T-helper 17 cell (primary cell): ENCODE measurements around the gene RCL1. TPM values are rescaled to one million over a fixed set of nuclear protein-coding genes. Genes with fewer than 3 reads are reported as not detected.

Source experiments
- ATAC-seq: fragments of 150-1000 bp; cut with Tn5 transposase; 2 replicates; pipeline ENCODE4 v1.10.0; 2021; ENCODE audit warnings: mild to moderate bottlenecking, moderate library complexity
- DNase-seq, 3 donors: peaks; one replicate each; pipeline versions ENCODE4 v3.0.0 to v3.0.0-alpha.2; 2020 to 2021
- H3K9me3 ChIP-seq: one replicate; pipeline ENCODE4 v1.7.0; 2013; ENCODE audit warnings: low read length, mild to moderate bottlenecking; ENCODE audit not compliant: control insufficient read depth, poor library complexity, severe bottlenecking
- H3K27ac Mint-ChIP-seq: one replicate; pipeline ENCODE4 v1.8.0; 2022; ENCODE audit warnings: mild to moderate bottlenecking, moderate library complexity, mixed read lengths
- H3K27me3 Mint-ChIP-seq: one replicate; pipeline ENCODE4 v1.8.0; 2022; ENCODE audit warnings: mixed read lengths
- H3K36me3 Mint-ChIP-seq: one replicate; pipeline ENCODE4 v1.8.0; 2022; ENCODE audit warnings: low read depth, mixed read lengths
- H3K4me1 Mint-ChIP-seq: one replicate; pipeline ENCODE4 v1.8.0; 2022; ENCODE audit warnings: mild to moderate bottlenecking, mixed read lengths
- H3K4me3 Mint-ChIP-seq: one replicate; pipeline ENCODE4 v1.8.0; 2022; ENCODE audit warnings: mild to moderate bottlenecking, moderate library complexity, mixed read lengths
- total RNA-seq, 4 donors: library from RNA in 2 of 4; stranded (reverse) in 2 of 4; gene quantifications; one replicate each; pipeline ENCODE4 v1.2.3 and lab custom pipeline; 2022 to 2026

RCL1 gene
- total RNA-seq, 2 donors from 2014 or later, result 23.5 to 28.1 TPM

DNA sequence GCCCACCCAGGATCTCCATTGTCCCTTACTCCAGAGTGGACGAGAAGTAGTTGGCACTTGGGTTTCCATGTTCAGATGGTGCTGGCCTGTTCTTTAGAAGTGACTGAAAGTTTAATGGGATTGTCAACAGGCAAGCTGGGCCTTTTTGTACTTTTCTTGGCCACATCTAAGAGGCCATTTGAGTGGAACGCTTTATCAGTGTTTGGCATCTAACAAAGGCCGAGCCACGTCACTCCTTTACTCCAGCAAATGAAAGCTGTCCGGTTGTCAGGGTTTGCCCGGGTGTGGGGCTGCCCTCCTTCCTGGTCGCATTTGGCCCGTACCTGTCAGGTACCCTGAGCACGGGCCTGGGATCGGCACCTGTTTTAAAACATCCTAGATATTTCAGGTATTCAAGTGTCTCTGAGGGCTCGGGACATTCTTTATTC is 71.5 kb downstream of the RCL1 start:
- Mint-ChIP-seq H3K36me3 (peaks cover 11% of the 10 kb centered on the region), H3K4me3 (no peak overlapping the region), H3K27me3 (no peaks in the 10 kb centered on the region), H3K4me1 (peaks cover 3% of the 10 kb centered on the region), H3K27ac (no peak overlapping the region)
- ATAC-seq, result no peak
- DNase-seq, result no peak
- no peaks in the 10 kb centered on the region for H3K9me3 ChIP-seq

- Mint-ChIP-seq H3K4me1 (peaks cover 3% of the 10 kb centered on the region), H3K27me3 (no peaks in the 10 kb centered on the region), H3K4me3 (no peak overlapping the region), H3K27ac (no peak overlapping the region), H3K36me3 (peaks cover 11% of the 10 kb centered on the region)
- DNase-seq (no peak), ATAC-seq (no peak)
- H3K9me3 ChIP-seq, result no peaks in the 10 kb centered on the region
Measured at GRCh38 chr9:4864698-4865097, 72.0 kb downstream of the RCL1 start.

DNA sequence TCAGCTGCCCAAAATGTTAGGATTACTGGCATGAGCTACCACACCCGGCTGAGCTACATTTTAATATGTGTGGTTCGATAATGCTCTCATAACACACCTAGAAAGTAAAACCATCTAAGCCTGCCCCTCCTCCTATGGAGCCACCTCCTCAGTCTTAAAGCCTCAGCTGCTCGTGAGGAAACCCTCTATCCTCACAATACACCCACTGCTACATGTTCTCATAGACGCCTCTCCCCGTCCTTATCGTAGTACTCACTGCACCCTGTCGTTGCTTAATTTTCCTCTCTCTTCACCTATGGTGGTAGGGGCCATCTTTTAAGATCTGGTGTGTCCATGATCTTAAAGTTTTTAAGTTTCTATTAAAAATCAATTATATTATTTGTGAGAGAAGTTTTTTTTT is 72.9 kb downstream of the RCL1 start:
- no peaks in the 10 kb centered on the region for H3K27me3 Mint-ChIP-seq
- peaks cover 3% of the 10 kb centered on the region for H3K4me1 Mint-ChIP-seq
- H3K27ac Mint-ChIP-seq, result no peak overlapping the region
- H3K36me3 Mint-ChIP-seq, result peaks cover 8% of the 10 kb centered on the region
- ATAC-seq (no peak), DNase-seq (no peak)
- H3K4me3 Mint-ChIP-seq, result no peak overlapping the region
- no peaks in the 10 kb centered on the region for H3K9me3 ChIP-seq

- Mint-ChIP-seq H3K27me3 (no peaks in the 10 kb centered on the region), H3K4me3 (no peak overlapping the region), H3K27ac (no peak overlapping the region), H3K4me1 (peaks cover 3% of the 10 kb centered on the region), H3K36me3 (peaks cover 7% of the 10 kb centered on the region)
- DNase-seq (no peak), ATAC-seq (no peak)
- H3K9me3 ChIP-seq, result no peaks in the 10 kb centered on the region
Measured at GRCh38 chr9:4866239-4866969, 73.7 kb downstream of the RCL1 start.

GRCh38 chr9:4873066-4873465 is 80.3 kb downstream of the RCL1 start:
- H3K36me3 Mint-ChIP-seq, result peaks cover 4% of the 10 kb centered on the region
- H3K4me1 Mint-ChIP-seq, result no peaks in the 10 kb centered on the region
- ATAC-seq (no peak), DNase-seq (no peak)
- H3K27ac Mint-ChIP-seq, result no peak overlapping the region
- H3K27me3 Mint-ChIP-seq, result no peaks in the 10 kb centered on the region
- H3K9me3 ChIP-seq, result no peaks in the 10 kb centered on the region
- H3K4me3 Mint-ChIP-seq, result no peak overlapping the region

DNA sequence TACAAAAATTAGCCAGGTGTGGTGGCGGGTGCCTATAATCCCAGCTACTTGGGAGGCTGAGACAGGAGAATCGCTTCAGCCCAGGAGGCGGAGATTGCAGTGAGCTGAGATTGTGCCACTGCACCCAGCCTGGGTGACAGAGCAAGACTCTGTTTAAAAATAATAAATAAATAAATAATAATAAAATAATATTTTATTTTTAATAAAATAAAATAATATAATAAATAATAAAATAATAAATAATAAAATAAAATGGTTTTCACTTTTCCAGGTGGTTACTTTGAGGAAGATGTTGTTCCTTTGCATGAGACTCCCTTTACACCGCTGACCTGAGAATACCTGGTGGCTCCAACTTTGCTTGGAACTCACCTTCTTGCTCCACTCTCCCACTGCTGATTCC is 82.8 kb downstream of the RCL1 start:
- ATAC-seq (no peak), DNase-seq (no peak)
- no peak overlapping the region for H3K27ac Mint-ChIP-seq
- no peak overlapping the region for H3K4me3 Mint-ChIP-seq
- no peaks in the 10 kb centered on the region for H3K9me3 ChIP-seq
- H3K36me3 Mint-ChIP-seq, result peaks cover 2% of the 10 kb centered on the region
- no peaks in the 10 kb centered on the region for H3K27me3 Mint-ChIP-seq
- no peaks in the 10 kb centered on the region for H3K4me1 Mint-ChIP-seq

GRCh38 chr9:4879115-4879558 is 86.4 kb downstream of the RCL1 start:
- ATAC-seq, result no peak
- no peak for DNase-seq
- peaks cover 2% of the 10 kb centered on the region for H3K36me3 Mint-ChIP-seq
- no peaks in the 10 kb centered on the region for H3K9me3 ChIP-seq
- no peaks in the 10 kb centered on the region for H3K27me3 Mint-ChIP-seq
- no peak overlapping the region for H3K27ac Mint-ChIP-seq
- H3K4me1 Mint-ChIP-seq, result no peaks in the 10 kb centered on the region
- H3K4me3 Mint-ChIP-seq, result no peak overlapping the region

- no peak for DNase-seq
- Mint-ChIP-seq H3K27ac (no peak overlapping the region), H3K4me1 (no peaks in the 10 kb centered on the region), H3K4me3 (no peak overlapping the region), H3K36me3 (no peaks in the 10 kb centered on the region), H3K27me3 (no peaks in the 10 kb centered on the region)
- H3K9me3 ChIP-seq, result no peaks in the 10 kb centered on the region
- no peak for ATAC-seq
Measured at GRCh38 chr9:4883326-4883873, 90.7 kb downstream of the RCL1 start.

DNA sequence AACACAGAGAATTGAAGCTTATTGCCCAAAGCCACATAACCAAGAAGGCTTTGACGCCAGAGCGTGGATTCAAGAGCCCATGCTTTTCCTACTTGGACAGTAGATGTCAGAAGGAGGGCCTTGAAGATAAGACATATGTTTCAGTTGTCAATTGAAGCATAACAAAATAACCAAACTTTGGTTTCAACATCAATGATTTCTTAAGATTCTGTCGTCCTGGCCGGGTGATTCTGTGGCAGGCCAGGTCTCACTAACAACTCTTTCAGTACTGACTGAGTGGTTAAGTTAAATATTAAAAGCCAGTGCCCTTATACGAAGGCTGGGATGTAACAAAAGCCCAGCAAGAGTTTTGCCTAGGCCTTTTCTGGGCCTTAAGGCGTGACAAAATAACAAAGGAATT is 94.0 kb downstream of the RCL1 start:
- H3K9me3 ChIP-seq, result no peaks in the 10 kb centered on the region
- ATAC-seq (no peak), DNase-seq (no peak)
- Mint-ChIP-seq H3K27ac (no peak overlapping the region), H3K4me1 (no peaks in the 10 kb centered on the region), H3K27me3 (no peaks in the 10 kb centered on the region), H3K36me3 (no peaks in the 10 kb centered on the region), H3K4me3 (no peak overlapping the region)

- no peaks in the 10 kb centered on the region for H3K27me3 Mint-ChIP-seq
- no peaks in the 10 kb centered on the region for H3K9me3 ChIP-seq
- H3K4me1 Mint-ChIP-seq, result no peaks in the 10 kb centered on the region
- no peak for ATAC-seq
- H3K27ac Mint-ChIP-seq, result no peak overlapping the region
- H3K36me3 Mint-ChIP-seq, result no peaks in the 10 kb centered on the region
- no peak for DNase-seq
- no peak overlapping the region for H3K4me3 Mint-ChIP-seq
Measured at GRCh38 chr9:4887556-4887955, 94.8 kb downstream of the RCL1 start.

DNA sequence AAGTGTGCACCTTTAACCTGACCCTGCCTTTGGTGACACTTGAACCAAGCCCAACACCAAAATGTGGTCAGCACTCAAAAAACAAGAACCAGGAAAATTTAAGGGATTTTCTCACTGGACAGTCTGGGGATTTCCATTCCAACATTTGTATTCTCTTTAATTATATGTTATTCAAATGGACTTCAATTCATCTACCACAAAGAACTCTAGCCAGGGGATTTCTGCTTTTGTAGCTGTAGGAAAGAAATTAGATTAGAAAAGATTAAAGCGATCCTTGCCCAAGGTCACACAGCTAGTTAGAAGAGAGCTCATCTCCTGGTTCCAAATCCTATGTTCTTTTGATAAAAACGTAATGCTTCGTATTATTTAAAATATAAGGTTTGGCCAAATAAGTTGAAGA is 97.5 kb downstream of the RCL1 start:
- Mint-ChIP-seq H3K27me3 (no peaks in the 10 kb centered on the region), H3K36me3 (no peaks in the 10 kb centered on the region), H3K4me3 (no peak overlapping the region), H3K27ac (no peak overlapping the region), H3K4me1 (no peaks in the 10 kb centered on the region)
- ATAC-seq (no peak), DNase-seq (no peak)
- no peaks in the 10 kb centered on the region for H3K9me3 ChIP-seq

DNA sequence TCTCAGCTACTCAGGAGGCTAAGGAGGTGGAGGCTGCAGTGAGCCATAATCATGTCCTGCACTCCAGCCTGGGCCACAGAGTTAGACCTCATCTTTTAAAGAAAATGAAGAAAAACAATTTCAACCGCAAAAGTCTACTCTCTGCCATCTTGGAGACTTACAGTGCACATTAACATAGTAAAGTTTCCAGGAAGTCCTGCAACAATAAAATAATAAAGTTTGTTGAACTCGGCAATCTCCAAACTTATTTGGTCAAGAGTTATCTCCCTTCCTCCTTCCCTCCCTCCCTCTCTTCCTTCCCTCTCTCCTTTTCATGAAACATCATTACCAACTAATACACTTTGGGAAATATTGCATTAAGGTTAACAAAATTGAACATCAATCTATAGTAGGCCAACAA is 98.2 kb downstream of the RCL1 start:
- Mint-ChIP-seq H3K27me3 (no peaks in the 10 kb centered on the region), H3K27ac (no peak overlapping the region), H3K4me1 (no peaks in the 10 kb centered on the region), H3K4me3 (no peak overlapping the region), H3K36me3 (no peaks in the 10 kb centered on the region)
- DNase-seq, result no peak
- no peak for ATAC-seq
- no peaks in the 10 kb centered on the region for H3K9me3 ChIP-seq

GRCh38 chr9:4891674-4892073 is 98.9 kb downstream of the RCL1 start:
- Mint-ChIP-seq H3K27ac (no peak overlapping the region), H3K27me3 (no peaks in the 10 kb centered on the region), H3K4me3 (no peak overlapping the region), H3K36me3 (no peaks in the 10 kb centered on the region), H3K4me1 (no peaks in the 10 kb centered on the region)
- DNase-seq (no peak), ATAC-seq (no peak)
- no peaks in the 10 kb centered on the region for H3K9me3 ChIP-seq

DNA sequence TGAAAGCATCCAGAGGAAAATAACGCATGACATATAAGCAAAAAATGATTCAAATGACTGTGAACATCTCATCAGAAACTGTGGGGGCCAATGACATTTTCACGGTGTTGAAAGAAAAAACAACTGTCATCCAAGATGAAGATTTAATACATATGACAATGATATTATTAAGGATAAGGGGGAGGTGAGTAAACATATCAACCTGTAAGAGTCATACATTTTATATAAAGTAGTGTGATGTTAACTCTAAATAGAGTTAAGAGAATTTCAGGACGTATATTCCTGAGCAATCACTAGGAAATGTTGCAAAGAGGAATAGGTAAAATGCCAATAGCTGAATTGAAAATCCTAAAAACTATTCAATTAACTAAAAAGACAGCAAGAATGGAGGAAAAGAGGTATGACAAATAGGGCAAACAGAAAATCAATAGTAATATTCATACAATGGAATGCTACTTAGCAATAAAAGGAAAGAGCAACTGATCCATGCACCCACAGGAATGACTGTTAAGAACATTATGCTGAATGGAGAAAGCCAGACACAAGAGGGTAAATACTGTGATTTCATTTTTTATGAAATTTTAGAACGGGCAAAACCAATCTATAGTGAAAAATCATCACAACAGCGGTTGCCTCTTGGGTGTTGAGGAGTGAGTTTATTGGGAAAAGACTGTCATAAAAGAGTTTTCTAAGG is 99.9 kb downstream of the RCL1 start:
- H3K9me3 ChIP-seq, result no peaks in the 10 kb centered on the region
- no peak overlapping the region for H3K4me3 Mint-ChIP-seq
- H3K27me3 Mint-ChIP-seq, result no peaks in the 10 kb centered on the region
- no peak for ATAC-seq
- no peaks in the 10 kb centered on the region for H3K4me1 Mint-ChIP-seq
- DNase-seq, result no peak
- H3K27ac Mint-ChIP-seq, result no peak overlapping the region
- no peaks in the 10 kb centered on the region for H3K36me3 Mint-ChIP-seq
